ENCODE results near the gene RPL19.

RPL19 gene

DNA sequence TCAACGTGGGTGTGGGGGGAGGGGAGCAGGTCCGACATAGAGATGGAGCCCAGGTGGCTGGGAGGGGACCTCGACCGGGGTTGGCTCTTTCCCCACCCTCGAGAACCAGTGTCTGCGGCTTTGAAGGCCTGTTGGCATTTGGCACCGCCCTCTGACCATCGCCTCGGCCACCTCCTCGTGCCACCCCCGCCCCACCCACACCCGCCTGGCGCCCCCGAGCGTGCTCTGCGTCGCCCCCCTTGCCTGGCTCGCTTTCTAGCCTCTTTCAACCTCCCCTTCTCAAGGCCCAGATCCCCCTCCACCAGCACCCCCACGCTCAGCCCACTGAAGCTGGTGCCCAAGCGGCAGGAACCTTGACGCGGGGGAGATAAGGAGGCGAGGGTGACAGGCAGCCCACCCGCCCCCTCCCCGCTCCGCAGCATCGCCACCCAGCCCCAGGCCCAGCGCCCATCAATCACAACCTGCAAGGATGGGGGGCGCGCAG lies 3.2 kb upstream of the RPL19 start:
- FAIRE-seq (peak; percentile 5), DNase-seq (ENCODE audit: low spot score) (peak; percentile 75)

DNA sequence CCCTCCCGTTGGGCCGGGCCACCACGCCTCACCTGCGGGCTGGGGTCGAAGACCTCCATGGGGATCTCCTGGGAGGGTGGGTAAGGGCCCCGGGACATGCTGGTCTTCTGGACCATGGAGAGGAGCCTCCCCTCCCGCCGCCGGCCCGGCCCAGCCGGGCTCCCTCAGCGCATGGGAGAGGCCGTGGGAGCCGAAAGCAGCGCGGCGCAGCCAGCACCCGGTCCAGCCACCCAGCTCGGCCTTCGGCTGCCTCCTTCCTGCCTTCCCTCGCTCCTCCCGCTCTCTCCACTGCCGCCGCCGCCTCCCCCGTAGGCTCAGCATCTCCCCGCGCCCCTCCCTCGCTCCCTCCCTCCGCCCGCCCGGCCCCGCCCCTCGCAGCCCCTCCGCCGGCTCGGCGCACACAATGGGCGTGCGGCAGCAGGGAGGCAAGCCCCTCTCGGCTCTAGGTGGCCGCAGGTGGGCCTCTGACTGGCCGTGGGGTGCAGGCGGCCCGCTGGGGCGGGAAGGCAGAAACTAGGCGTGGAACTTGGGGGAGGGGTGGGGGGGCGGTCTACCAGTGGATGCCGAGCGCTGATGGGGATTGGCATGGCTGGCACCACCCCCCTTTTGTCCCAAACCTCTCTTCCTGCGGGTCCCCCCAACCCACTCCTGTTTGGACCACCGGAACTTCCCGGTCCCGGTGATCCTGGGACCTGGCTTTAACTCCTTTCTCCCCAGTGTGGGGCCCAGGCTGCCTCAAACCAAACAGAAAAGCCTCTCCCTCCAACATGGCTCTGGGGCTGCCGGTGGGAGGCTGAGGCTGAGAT lies 2.5 kb upstream of the RPL19 start, which contains the start of gene CACNB1:
Gene CACNB1, minus strand, starts transcription at position 290 of the 806 bp plus-strand sequence. Its CDS starts 174 bp downstream, at position 116.
- peak; percentile 72 for FAIRE-seq
- DNase-seq (ENCODE audit: low spot score): peak; percentile 92

DNA sequence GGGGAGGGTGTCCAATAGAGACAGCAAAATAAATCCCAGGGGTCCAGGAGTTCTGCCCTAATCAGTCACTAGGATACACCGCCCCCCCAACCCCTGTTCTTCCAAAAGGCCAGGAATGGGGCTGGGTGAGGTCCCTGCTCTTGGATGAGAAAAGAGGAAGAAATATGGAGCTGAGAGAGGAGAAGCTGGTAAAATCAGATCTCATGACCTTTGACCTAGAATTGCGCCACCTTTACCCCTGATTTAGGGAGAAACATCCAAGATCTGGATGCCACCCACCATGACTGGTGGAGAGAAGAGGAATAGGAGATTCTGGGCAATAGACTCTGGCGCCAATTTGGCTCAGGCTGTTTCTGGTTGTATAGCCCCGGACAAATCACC lies 1.9 kb upstream of the RPL19 start:
- DNase-seq (ENCODE audit: low spot score): no peak

DNA sequence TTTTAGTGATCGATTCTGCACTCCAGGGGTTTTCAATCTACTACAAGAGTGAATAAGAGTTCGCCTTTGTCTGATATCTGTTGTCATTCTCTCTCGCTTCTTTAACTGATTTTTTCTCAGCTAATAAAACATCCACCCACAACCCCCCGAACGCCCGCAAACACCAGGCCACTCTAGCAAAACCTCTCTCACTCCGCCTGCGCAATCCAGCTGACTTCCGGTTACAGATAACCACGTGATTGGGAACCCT lies 338 bp upstream of the RPL19 start:
- FAIRE-seq (peak; percentile 5), DNase-seq (ENCODE audit: low spot score) (peak; percentile 94)

More for the DNA sequence above, 1.9 kb upstream of the RPL19 start:
- no peak for FAIRE-seq

DNA sequence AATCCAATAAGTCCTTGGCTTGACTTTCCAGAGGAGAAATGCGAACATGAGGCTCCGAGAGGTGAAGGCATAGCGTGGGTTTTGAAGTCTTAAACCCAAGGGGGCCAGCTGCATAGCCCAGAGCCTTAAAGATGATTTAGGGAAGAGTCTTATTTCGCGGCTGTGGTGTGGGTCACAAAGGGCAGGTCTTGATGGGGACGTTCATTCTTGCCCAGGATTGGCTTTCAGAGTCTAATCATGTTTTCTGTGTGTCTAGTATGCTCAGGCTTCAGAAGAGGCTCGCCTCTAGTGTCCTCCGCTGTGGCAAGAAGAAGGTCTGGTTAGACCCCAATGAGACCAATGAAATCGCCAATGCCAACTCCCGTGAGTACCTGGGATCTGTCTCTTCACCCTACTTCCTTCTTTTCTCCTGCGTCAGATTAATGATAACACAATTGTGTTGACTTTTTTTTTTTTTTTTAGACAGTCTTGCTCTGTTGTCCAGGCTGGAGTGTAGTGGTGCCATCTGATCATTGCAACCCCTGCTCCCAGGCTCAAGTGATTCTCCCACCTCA lies 951 bp downstream of the RPL19 start:
- no peak for FAIRE-seq

DNA sequence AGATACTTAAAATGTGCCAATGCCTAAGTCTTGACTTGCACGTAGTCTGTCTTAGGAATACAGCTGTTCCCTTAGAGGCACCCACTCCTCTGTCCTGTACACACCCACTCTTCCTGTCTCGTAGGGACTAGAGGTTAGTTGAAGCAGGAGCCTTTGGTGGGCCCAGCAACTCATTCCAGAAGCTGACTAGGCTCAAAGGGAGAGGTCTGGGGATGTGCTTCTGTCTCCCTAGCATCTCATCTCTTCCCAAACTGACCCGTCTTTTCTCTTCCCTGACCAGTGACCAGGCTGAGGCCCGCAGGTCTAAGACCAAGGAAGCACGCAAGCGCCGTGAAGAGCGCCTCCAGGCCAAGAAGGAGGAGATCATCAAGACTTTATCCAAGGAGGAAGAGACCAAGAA lies 4.2 kb downstream of the RPL19 start:
- no peak for DNase-seq (ENCODE audit: low spot score)

More for the DNA sequence above, 951 bp downstream of the RPL19 start:
- no peak for DNase-seq (ENCODE audit: low spot score)

DNA sequence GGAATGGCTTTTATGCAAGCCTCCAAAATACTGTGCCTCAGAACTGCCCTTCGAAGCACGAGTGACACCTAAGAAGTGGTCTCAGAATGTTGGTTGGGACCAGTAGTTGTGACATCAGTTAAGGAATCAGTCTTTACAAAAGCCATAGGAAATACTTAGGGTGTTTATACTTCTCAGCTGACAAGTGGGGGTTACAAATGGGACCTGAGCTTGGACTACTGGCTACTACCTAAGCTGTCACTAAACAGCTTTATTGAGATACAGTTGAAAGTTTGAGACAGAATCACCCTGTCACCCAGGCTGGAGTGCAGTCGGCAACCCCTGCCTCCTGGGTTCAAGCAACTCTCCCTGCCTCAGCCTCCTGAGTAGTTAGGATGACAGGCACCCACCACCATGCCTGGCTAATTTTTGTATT lies 5.0 kb downstream of the RPL19 start:
- FAIRE-seq (no peak), DNase-seq (ENCODE audit: low spot score) (no peak)

More for the DNA sequence above, 4.2 kb downstream of the RPL19 start:
- FAIRE-seq: no peak

DNA sequence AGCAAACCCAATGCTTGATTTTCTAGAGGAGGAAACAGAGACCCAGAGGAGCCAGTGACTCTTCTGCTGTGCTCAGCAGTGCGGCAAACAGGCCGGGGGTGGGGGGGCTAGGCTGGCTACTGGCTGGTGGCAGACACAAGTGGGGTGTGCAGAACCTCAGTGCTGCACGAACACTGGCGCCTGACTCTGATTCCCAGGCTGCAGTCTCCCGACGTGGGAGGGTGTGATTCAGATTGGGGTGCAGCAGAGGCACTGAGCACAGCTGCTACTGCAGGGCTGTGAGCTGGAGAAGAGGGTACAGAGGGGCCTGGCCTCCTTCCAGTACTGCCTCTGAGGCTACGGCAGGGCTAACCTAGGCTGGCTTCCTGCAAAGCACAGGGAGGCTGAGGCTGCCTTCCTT lies 8.1 kb downstream of the RPL19 start:
- DNase-seq (ENCODE audit: low spot score) (no peak), FAIRE-seq (no peak)

DNA sequence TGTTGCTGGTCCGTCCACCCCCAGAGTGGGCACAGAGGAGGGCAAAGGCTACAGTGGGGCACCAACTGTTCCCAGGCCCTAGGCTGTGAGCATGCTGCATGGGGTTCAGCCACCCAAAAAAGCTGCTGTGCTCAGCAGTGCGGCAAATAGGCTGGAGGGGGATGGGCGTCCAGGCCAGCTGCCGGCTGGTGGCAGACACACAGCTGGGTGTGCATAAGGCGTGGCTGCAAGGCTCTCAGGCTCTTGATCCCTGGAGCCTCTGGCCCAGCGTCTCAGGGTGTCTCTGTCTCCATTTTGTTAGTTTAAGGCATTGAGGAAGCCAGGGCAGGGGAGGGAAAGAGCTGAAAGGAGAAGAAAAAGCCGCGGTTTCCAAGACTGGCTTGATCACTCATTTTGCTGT lies 8.8 kb downstream of the RPL19 start:
- DNase-seq (ENCODE audit: low spot score) (no peak), FAIRE-seq (no peak)

DNA sequence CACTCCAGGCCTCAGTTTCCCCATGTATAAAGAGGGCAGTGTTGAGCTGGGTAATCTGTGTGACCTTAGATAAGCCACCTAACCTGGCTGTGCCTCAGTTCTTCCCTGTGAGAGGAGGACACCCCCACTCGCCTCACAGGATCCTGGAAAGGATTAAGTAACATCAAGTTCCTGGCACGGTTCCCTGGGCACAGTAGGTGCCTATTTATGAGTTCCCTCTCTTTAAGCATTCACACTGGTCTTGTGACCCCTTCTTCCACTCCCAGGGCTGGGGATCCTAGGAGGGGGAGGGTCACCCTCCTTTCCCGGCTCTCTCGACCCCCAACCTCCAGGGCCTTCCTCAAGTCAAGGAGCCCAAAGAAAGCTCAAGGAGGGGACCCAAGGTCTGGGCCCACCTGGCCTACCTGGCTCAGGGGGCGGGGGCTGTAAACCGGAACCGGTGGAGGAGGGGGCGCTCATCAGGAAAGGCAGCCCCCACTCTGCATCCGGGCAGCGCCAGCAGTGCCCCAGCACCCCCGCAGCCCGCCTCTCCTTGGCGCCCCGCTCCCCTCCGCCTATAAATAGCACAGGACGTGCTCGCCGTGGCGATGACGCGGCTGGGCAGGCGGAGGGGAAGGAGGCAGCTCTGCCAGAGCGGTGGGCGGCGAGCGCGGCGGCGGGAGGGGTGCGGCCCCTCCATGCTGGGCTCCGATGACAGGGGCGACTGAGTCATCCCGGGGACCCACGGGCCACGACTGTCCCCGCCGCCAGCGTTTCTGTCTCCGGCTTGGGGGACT lies 9.4 kb downstream of the RPL19 start:
- FAIRE-seq (peak; percentile 91), DNase-seq (ENCODE audit: low spot score) (peak; percentile 77)

DNA sequence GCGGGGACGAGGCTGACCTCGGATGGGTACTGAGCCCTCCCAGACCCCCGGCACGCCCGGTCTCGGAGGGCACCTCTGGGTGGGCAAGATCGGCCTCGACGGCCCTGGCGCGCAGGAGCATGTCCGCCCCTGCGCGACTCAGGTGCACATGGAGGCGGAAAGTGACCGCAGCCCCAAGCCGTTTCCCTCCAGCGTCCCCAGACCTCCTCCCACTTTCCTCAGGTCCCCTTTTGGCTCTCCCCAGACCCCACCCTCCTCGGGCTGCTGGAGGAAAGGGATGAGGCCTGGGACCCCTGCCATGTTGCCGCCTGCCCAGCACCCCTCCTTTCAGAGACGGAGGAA lies 10.0 kb downstream of the RPL19 start:
- DNase-seq (ENCODE audit: low spot score): no peak
- no peak for FAIRE-seq

DNA sequence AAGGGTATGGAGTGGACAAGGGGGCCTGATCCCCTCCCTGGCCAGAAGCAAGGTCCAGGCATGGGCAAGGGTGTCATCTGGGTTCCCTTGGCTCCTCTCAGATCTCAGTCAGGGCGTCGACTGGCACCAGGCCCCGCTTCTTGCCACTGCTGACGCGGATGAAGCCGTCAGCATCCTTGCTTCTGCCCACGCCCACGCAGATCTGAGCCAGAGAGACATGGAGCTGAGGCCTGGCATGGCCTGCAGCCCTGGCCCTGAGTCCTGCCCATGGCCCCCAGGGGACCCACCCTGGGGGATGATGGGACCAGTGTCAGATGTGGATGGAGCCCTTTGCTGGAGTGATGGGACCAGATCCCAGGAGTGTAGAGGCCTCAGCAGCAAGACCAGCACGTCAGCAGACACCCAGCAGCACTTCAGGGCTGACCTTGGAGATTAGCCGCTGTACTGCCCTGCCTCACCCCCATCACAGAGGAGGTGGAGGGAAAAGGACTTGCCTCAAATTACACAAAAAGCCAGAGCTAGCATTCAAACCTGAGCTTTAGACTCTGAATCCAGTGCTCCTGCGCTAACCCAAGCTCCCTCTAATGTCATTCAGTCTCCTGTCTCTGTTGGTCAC lies 12.2 kb downstream of the RPL19 start:
- FAIRE-seq (no peak), DNase-seq (ENCODE audit: low spot score) (no peak)

DNA sequence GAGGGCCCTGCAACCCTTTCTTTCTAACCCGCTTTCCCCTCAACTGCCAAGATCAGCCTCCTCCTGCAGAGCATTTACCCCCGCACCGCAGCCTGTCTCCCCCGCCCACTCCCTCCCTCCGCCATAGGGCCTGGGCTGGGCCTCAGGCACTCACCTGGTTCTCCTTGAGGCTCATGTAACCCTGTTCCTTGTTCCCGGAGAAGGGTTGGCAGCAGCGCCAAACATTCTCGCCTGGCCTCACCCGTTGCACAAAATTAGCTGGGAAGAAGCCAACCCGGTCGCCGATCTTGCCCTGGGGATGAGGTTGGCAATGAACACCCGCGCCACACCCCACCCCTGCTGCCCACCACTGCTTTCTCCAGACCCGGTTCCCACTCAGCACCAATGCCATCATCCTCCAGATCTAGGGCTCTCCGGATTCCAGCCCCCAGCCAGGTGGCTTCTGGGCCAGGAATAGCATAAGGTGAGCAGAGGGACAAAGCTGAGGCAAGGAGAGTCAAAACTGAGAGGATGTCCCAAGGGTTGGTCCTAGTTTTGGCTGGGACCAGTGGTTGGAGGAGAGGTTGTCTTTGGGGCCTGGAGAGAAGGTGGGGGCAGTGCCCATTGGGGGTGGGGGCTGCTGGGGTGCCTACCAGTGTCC lies 12.9 kb downstream of the RPL19 start:
- DNase-seq (ENCODE audit: low spot score) (no peak), FAIRE-seq (no peak)

DNA sequence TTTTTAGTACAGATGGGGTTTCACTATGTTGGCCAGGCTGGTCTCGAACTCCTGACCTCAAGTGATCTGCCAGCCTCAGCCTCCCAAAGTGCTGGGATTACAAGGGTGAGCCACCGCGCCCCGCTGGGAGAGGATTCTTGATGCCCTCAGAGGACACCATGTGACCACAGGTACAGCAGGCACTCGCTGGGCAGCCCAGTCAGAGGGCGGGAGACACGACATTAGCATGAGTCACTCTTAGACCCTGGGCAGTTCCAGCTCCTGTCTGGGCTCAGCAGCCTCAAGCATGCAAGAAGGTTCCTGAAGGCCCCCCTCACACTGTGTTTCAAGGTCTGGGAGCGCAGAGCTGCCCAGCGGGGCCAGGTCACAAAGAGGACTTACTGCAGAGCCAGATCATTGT lies 13.8 kb downstream of the RPL19 start:
- FAIRE-seq (no peak), DNase-seq (ENCODE audit: low spot score) (peak; percentile 88)

DNA sequence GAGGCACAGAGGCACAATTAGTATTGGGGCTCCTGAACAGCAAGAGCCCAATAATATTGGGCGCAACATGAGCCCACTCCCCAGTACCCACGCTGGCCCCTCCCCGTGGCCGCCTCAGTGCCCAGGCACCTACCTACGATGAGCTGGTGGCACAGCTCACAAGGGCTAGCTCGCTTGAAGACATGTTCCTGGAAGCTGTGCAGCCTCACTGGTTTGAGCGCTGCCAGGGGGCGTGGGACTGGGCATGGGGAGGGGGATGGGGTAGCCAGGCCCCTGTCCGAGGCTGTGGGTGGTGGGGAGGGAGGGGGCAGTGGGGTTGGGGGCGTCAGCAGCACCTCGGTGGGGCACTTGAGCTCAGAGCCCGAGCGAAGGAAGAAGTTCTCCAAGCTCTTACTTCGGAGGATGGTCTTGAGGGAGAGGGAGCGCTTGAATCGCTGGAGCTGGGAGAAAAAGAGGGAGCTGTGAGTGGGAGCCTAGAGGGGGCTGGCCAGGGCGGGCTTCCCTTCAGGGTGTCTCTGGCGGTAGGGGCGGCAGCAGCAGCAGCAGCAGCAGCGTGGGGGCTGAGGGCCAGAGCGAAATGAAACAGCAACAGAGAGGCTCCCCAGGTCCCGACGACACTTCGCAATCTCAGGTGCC lies 17.8 kb downstream of the RPL19 start:
- FAIRE-seq (no peak), DNase-seq (ENCODE audit: low spot score) (no peak)

DNA sequence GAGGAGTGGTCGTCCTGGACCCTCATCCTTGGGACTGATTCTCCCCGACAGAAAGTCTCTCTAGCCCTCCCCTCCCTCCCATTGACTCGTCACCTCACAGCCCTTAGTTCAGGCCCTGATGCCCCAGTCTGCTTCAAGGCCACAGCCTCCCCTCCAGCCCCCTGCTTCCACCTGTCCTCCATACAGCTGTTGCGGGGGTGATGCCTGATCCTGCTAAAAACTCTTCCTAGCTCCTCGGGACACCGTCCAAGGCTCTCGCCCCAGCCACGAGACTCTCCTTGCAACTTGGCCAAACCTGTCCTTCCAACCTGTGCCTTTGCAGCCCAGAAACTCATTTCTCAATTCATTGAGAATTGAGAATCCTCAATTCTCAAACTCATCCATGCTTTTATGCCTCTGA lies 18.8 kb downstream of the RPL19 start:
- no peak for DNase-seq (ENCODE audit: low spot score)
- no peak for FAIRE-seq

DNA sequence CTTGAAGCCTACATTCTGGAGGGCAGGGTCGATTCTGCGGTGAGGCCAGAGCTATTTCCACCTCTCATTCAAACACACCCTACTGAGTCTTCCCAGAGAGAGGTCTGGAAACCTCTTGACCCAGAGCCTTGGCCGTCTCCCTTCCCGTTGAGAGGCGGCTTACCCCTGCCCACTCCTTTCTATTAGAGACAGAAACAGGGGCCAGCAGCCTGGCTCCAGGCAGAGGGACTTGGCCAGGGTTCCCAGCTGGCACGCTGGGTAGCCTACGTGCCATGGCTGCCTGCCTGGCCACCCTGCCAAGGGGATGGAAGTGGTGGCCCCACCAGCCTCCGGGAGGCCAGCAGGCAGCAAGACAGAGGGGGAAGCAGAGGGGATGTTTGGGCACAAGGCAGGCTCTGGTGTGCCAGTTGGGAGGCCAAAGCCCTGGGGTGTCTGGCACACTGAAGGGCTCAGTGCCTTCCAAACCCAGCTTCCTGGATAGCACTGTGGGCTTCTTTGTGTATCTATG lies 19.6 kb downstream of the RPL19 start:
- FAIRE-seq (no peak), DNase-seq (ENCODE audit: low spot score) (no peak)

DNA sequence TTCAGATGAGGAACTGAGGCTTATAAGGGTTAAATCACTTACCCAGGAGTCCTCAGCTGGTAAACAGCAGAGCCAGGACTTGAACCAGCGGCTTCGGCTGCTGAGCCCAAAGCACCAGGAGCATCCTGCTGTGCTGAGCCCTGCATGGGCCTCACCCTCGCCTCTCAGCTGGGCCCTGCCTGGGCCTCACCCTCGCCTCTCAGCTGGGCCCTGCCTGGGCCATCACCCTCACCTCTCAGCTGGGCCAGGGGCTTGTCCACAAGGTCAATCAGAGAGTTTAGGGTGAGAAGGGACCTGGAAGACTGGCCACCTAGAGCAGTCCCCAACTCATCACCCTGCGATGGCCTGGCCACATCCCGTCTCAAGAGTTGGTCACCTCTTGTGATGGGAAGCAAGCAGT lies 21.5 kb downstream of the RPL19 start:
- DNase-seq (ENCODE audit: low spot score) (no peak), FAIRE-seq (peak; percentile 37)

DNA sequence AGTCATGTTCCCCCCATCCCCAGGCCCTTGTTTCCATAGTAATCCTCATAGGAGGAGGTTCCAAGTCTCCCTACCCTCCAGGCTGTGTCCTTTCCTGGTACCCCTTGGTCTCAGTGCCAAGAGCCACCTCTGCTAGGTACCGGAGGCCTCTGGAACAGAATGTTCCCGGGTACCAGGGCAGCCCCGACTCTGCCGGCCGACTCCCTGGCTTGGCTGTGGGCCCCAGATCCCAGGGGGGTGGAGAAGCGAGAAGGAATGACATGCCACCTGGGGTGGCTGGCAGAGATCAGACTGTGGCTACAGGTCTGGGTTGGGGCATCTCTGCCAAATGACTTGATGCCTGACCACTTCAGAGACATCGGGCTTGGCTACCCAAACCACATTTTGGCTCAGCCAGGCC lies 22.1 kb downstream of the RPL19 start:
- no peak for FAIRE-seq

DNA sequence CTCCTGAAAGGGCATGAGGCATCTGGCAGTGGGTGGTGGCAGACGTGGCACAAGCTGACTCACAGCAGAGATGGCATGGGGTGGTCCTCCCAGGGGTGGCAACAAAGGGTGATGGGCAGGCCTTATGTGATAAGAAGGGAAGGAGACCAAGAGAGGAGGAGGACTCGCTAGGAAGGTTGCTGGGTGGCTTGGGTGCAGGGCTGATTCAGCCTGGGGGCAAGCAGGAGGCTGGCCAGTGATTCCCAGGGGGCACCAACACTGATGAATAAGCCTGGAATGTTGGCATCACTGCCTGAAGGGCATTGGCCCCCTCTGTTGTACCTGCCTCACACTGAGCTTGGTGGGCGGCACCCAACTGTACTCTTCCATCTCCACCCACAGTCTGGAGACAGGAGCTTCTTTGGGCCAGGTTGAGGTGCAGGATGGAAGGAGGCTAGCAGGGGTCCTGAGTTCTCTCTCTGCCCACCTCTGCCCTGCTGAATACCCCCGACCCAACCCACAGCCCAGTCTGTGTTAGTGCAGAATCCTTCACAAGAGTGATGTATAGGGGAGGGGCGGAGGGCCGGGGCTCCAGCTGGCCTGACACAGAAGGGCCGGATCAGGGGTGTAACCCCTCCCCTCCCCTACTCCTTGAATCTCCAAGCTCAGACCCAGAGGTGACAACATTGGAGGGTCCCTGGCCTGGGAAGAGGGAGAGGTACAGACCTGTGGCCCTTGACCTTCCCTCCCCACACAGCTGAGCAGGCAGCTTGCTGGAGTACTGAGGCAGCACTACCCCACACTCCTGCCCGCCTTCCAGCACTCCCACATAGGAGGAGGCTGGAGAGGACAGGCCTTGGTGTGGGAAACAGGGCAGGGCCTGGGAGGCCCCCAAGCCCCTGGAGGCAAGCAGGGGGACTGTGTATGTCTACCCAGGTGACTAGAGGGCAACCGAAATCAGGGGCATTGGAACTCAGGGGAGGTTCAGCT lies 23.1 kb downstream of the RPL19 start:
- DNase-seq (ENCODE audit: low spot score): no peak

More for the DNA sequence above, 22.1 kb downstream of the RPL19 start:
- DNase-seq (ENCODE audit: low spot score): no peak

More for the DNA sequence above, 23.1 kb downstream of the RPL19 start:
- no peak for FAIRE-seq
